Naive thymus-derived CD4-positive, alpha-beta T cell (primary cell): ENCODE data around the gene CALR. TPM values are rescaled to one million over a fixed set of nuclear protein-coding genes. Genes with fewer than 3 reads are reported as not detected.

ENCODE experiments used
- ATAC-seq: fragments of 150-1000 bp; cut with Tn5 transposase; 2 replicates; pipeline ENCODE4 v1.10.0; 2021; ENCODE audit warnings: mild to moderate bottlenecking, moderate library complexity
- CTCF ChIA-PET: fragments of 350-600 bp; sonication (Branson Sonifier 250); formaldehyde crosslinking; loops from one replicate; lab custom pipeline; 2021; ENCODE audit warnings: antibody characterized with exemption; lab: Charles Lee
- POLR2A ChIA-PET: fragments of 350-600 bp; sonication (Branson Sonifier 250); formaldehyde crosslinking; loops from one replicate; lab custom pipeline; 2021; ENCODE audit warnings: antibody characterized with exemption, inconsistent platforms; lab: Charles Lee
- DNase-seq, 9 donors: peaks; one replicate each; pipeline versions ENCODE4 v3.0.0 to v3.0.0-alpha.2; 2020 to 2022; ENCODE audit warnings: mixed read lengths in 1 of 9
- H3K27ac ChIP-seq: one replicate; pipeline ENCODE4 v1.7.0; 2013; ENCODE audit warnings: mild to moderate bottlenecking, low read depth, low read length, moderate library complexity
- H3K27me3 ChIP-seq, 2 donors: one replicate each; pipeline ENCODE4 v1.7.0; 2013; ENCODE audit warnings: low read length in 2 of 2, mild to moderate bottlenecking in 2 of 2, moderate library complexity in 2 of 2; ENCODE audit not compliant: control insufficient read depth in 2 of 2, insufficient read depth in 2 of 2
- H3K36me3 ChIP-seq, 3 experiments: 1 replicate in 2 of 3; 2 replicates in 1 of 3; pipeline ENCODE4 v1.7.0; 2013; ENCODE audit warnings: low read length in 3 of 3, mild to moderate bottlenecking in 3 of 3, moderate library complexity in 1 of 3; ENCODE audit not compliant: insufficient read depth in 3 of 3, control insufficient read depth in 2 of 3
- H3K4me1 ChIP-seq, 2 donors: one replicate each; pipeline ENCODE4 v1.7.0; 2013; ENCODE audit warnings: low read length in 2 of 2, mild to moderate bottlenecking in 2 of 2, moderate library complexity in 1 of 2; ENCODE audit not compliant: control insufficient read depth in 2 of 2, insufficient read depth in 2 of 2
- H3K4me3 ChIP-seq: 2 replicates; pipeline ENCODE4 v1.7.0; 2013; ENCODE audit warnings: mild to moderate bottlenecking, low read length
- H3K9me3 ChIP-seq, 3 experiments: 1 replicate in 2 of 3; 2 replicates in 1 of 3; pipeline ENCODE4 v1.7.0; 2013; ENCODE audit warnings: low read length in 3 of 3; ENCODE audit not compliant: control insufficient read depth in 2 of 3
- H3K27ac Mint-ChIP-seq, 9 donors: one replicate each; pipeline ENCODE4 v1.8.0; 2020 to 2022; ENCODE audit warnings: mixed read lengths in 9 of 9, mild to moderate bottlenecking in 8 of 9, moderate library complexity in 5 of 9, inconsistent platforms in 2 of 9
- H3K27me3 Mint-ChIP-seq, 5 donors: one replicate each; pipeline ENCODE4 v1.8.0; 2021 to 2022; ENCODE audit warnings: mixed read lengths in 5 of 5, mild to moderate bottlenecking in 1 of 5
- H3K36me3 Mint-ChIP-seq, 5 donors: one replicate each; pipeline ENCODE4 v1.8.0; 2020 to 2022; ENCODE audit warnings: mixed read lengths in 5 of 5, mild to moderate bottlenecking in 3 of 5, inconsistent platforms in 1 of 5
- H3K4me1 Mint-ChIP-seq, 7 donors: one replicate each; pipeline ENCODE4 v1.8.0; 2020 to 2022; ENCODE audit warnings: mixed read lengths in 7 of 7, mild to moderate bottlenecking in 3 of 7, inconsistent platforms in 1 of 7
- H3K4me3 Mint-ChIP-seq, 10 donors: one replicate each; pipeline ENCODE4 v1.8.0; 2020 to 2022; ENCODE audit warnings: mild to moderate bottlenecking in 10 of 10, mixed read lengths in 10 of 10, moderate library complexity in 6 of 10, inconsistent platforms in 2 of 10
- H3K9me3 Mint-ChIP-seq, 11 donors: one replicate each; pipeline ENCODE4 v1.8.0; 2020 to 2022; ENCODE audit warnings: mixed read lengths in 11 of 11, mild to moderate bottlenecking in 4 of 11, inconsistent platforms in 1 of 11, moderate library complexity in 1 of 11
- intact Hi-C, 2 donors: fragments of 100-400 bp; cut with micrococcal nuclease; formaldehyde crosslinking; loops; one replicate each; pipeline ENCODE4 v1.15.1; 2023
- microRNA-seq: library from miRNA; unstranded; fragments of <30 nt; microRNA quantifications from one replicate; pipeline ENCODE4 v1.2.0, GENCODE V29; 2022; ENCODE audit warnings: borderline microRNAs expressed
- polyA plus RNA-seq, 2 donors: library from polyadenylated mRNA; unstranded; fragments of 300-500 nt; fragmentation: Illumina TruSeq; gene quantifications; one replicate each; pipeline ENCODE4 v1.2.3, GENCODE V29; 2021
- total RNA-seq, 6 experiments: library from RNA in 5 of 6; stranded (reverse) in 5 of 6; gene quantifications; 1 replicate in 5 of 6; 2 replicates in 1 of 6; pipeline ENCODE4 v1.2.3 and lab custom pipeline; 2021 to 2026

The CALR gene
- total and polyA plus RNA-seq, 7 experiments from 2014 or later: 142 to 1,130 (median 460) TPM

GRCh38 chr19:12990431-12990830 is 52.0 kb downstream of the CALR start:
- ChIA-PET CTCF (no interaction called here), POLR2A (no interaction called here)
- H3K9me3 Mint-ChIP-seq: peaks cover 0 to 7% (median 0%) of the 10 kb centered on the region in 11 donors
- intact Hi-C loops: no loop called here
- peaks cover 0 to 4% (median 0%) of the 10 kb centered on the region in 5 donors for H3K36me3 Mint-ChIP-seq
- no peaks in the 10 kb centered on the region for H3K4me1 ChIP-seq
- ATAC-seq (no peak), DNase-seq (no peak)
- H3K9me3 ChIP-seq: no peaks in the 10 kb centered on the region
- H3K4me3 ChIP-seq: no peak overlapping the region
- peaks cover 4 to 18% (median 7%) of the 10 kb centered on the region in 7 donors for H3K4me1 Mint-ChIP-seq
- H3K27me3 ChIP-seq: no peaks in the 10 kb centered on the region
- H3K27me3 Mint-ChIP-seq: peaks cover 0 to 20% (median 5%) of the 10 kb centered on the region in 5 donors
- no peaks in the 10 kb centered on the region for H3K36me3 ChIP-seq
- H3K4me3 Mint-ChIP-seq: peak overlapping the region in 1 of 10 donors; percentile 9
- peak overlapping the region in 1 of 9 donors; percentile 2 for H3K27ac Mint-ChIP-seq
- no peak overlapping the region for H3K27ac ChIP-seq

DNA sequence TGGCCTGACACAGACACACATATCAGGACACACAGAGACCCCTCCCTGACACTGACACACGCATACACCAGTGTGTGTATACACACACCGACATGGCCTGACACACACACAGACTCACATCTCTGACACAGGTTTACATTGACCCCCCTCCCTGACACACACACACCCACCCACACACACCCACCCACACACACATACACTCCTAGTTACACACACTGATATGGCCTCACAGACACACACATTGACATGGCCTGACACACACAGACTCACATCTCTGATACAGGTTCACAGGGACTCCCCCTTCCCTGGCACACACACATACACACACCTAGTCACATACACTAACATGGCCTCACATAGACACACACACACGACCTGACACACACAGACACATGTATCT is 52.4 kb downstream of the CALR start:
- Mint-ChIP-seq H3K9me3 (peaks cover 0 to 7% (median 0%) of the 10 kb centered on the region in 11 donors), H3K27ac (peak overlapping the region in 2 of 9 donors; percentile 2 to 51), H3K4me1 (peaks cover 5 to 18% (median 7%) of the 10 kb centered on the region in 7 donors), H3K36me3 (peaks cover 0 to 4% (median 0%) of the 10 kb centered on the region in 5 donors), H3K27me3 (peaks cover 0 to 20% (median 5%) of the 10 kb centered on the region in 5 donors), H3K4me3 (peak overlapping the region in 1 of 10 donors; percentile 9)
- no peak overlapping the region for H3K27ac ChIP-seq
- no peak overlapping the region for H3K4me3 ChIP-seq
- ATAC-seq (no peak), DNase-seq (no peak)
- no peaks in the 10 kb centered on the region for H3K9me3 ChIP-seq
- CTCF ChIA-PET: no interaction called here
- no peaks in the 10 kb centered on the region for H3K4me1 ChIP-seq
- no peaks in the 10 kb centered on the region for H3K27me3 ChIP-seq
- H3K36me3 ChIP-seq: no peaks in the 10 kb centered on the region
- intact Hi-C loops: no loop called here
- POLR2A ChIA-PET: no interaction called here

- Histone ChIP-seq H3K36me3 (no peaks in the 10 kb centered on the region), H3K4me3 (no peak overlapping the region), H3K4me1 (no peaks in the 10 kb centered on the region), H3K27me3 (no peaks in the 10 kb centered on the region), H3K27ac (no peak overlapping the region), H3K9me3 (no peaks in the 10 kb centered on the region)
- ATAC-seq (no peak), DNase-seq (no peak)
- Mint-ChIP-seq H3K4me1 (peaks cover 6 to 18% (median 7%) of the 10 kb centered on the region in 7 donors), H3K36me3 (peaks cover 0 to 4% (median 0%) of the 10 kb centered on the region in 5 donors), H3K27me3 (peaks cover 0 to 23% (median 5%) of the 10 kb centered on the region in 5 donors), H3K4me3 (no peak overlapping the region), H3K9me3 (peaks cover 0 to 7% (median 0%) of the 10 kb centered on the region in 11 donors), H3K27ac (peak overlapping the region in 2 of 9 donors; percentile 3 to 51)
- ChIA-PET POLR2A (no interaction called here), CTCF (interaction anchor here (0.6 to 1.9 kb wide), 2 partner anchors 14 to 70 kb away, joined by 7 to 8 read pairs; no protein-coding TSS in a partner anchor)
- intact Hi-C loops: no loop called here
Observed at GRCh38 chr19:12991296-12991695, 52.9 kb downstream of the CALR start.

DNA sequence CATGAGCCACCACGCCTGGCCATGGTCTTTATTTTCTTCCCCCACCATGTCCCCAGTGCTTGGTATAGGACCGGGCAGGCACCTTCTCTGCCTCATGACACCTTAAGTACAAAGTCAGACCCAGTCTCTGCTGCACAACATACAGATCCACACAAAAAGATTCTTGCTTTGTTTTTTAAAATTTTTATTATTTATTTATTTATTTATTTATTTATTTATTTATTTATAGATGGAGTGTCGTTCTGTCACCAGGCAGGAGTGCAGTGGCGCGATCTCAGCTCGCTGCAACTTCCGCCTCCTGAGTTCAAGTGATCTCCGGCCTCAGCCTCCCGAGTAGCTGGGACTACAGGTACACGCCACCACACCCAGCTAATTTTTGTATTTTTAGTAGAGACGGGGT is 54.3 kb downstream of the CALR start:
- peaks cover 0 to 4% (median 0%) of the 10 kb centered on the region in 5 donors for H3K36me3 Mint-ChIP-seq
- no peak for ATAC-seq
- H3K4me1 Mint-ChIP-seq: peaks cover 6 to 13% (median 12%) of the 10 kb centered on the region in 7 donors
- DNase-seq: no peak
- Histone ChIP-seq H3K27me3 (no peaks in the 10 kb centered on the region), H3K36me3 (no peaks in the 10 kb centered on the region), H3K9me3 (no peaks in the 10 kb centered on the region), H3K4me1 (no peaks in the 10 kb centered on the region), H3K27ac (no peak overlapping the region), H3K4me3 (no peak overlapping the region)
- H3K27me3 Mint-ChIP-seq: peaks cover 0 to 34% (median 4%) of the 10 kb centered on the region in 5 donors
- no peak overlapping the region for H3K27ac Mint-ChIP-seq
- intact Hi-C loops: no loop called here
- ChIA-PET CTCF (interaction anchor here (0.7 to 1.9 kb wide), 4 partner anchors 14 to 68 kb away, joined by 3 to 8 read pairs (median 3); no protein-coding TSS in a partner anchor), POLR2A (no interaction called here)
- H3K4me3 Mint-ChIP-seq: no peak overlapping the region
- peaks cover 0 to 5% (median 0%) of the 10 kb centered on the region in 11 donors for H3K9me3 Mint-ChIP-seq

DNA sequence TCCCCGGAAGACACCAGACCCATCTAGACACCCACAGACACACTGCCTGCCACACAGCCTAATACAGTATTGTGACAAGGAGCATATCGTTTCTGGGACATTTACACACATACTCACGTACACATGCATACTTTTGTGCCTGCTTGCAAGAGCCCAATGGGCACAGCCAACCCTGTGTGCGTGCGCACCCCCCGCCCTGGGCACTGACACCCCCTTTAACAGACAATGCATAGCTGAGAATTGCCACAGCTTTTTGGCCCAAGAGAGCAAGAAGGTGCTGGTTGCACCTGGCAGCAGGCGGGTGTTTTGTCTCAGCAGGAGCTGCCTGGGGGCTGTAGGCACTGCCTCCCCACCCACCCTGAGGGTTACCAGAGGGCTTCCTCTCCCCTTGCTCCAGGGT is 55.2 kb downstream of the CALR start:
- Histone ChIP-seq H3K4me3 (no peak overlapping the region), H3K27me3 (no peaks in the 10 kb centered on the region), H3K36me3 (no peaks in the 10 kb centered on the region), H3K4me1 (no peaks in the 10 kb centered on the region), H3K9me3 (no peaks in the 10 kb centered on the region), H3K27ac (no peak overlapping the region)
- no peak for ATAC-seq
- peak overlapping the region in 8 of 10 donors; percentile 13 to 97 (median 46) for H3K4me3 Mint-ChIP-seq
- ChIA-PET CTCF (interaction anchor here (1.0 to 1.9 kb wide), 3 partner anchors 9 to 68 kb away, joined by 3 to 8 read pairs (median 3); no protein-coding TSS in a partner anchor), POLR2A (interaction anchor here (1.4 kb wide), 1 partner anchor 68 kb away, joined by 4 read pairs; no protein-coding TSS in a partner anchor)
- H3K4me1 Mint-ChIP-seq: peaks cover 6 to 18% (median 13%) of the 10 kb centered on the region in 7 donors
- peaks cover 0 to 4% (median 0%) of the 10 kb centered on the region in 5 donors for H3K36me3 Mint-ChIP-seq
- H3K27ac Mint-ChIP-seq: peak overlapping the region in 4 of 9 donors; percentile 34 to 65 (median 60)
- H3K27me3 Mint-ChIP-seq: peaks cover 0 to 39% (median 5%) of the 10 kb centered on the region in 5 donors
- peaks cover 0 to 5% (median 0%) of the 10 kb centered on the region in 11 donors for H3K9me3 Mint-ChIP-seq
- DNase-seq: no peak
- intact Hi-C loops: no loop called here

Small RNAs within 50 kb of the gene (microRNA-seq; reads per million reads assigned to microRNA genes)
- gene MIR5695 (not detected), gene MIR6515 (not detected)

Other genes starting within 250 kb of the CALR start
- 1 to 10 TPM; 2.5 to 8.6 (median 4.3) TPM for gene FBXW9, start 242.0 kb upstream of the CALR start, total RNA-seq
- gene FBXW9, start 242.0 kb upstream of the CALR start, polyA plus RNA-seq: 1 to 10 TPM; 4.9 to 8.5 TPM
- 10 to 100 TPM; 53.5 to 78.7 (median 62.5) TPM for gene TNPO2, start 214.7 kb upstream of the CALR start, total RNA-seq
- gene TNPO2, start 214.7 kb upstream of the CALR start, polyA plus RNA-seq: 1 to 10 TPM; 2.0 to 3.8 TPM
- 100 to 1,000 TPM; 175 to 225 (median 192) TPM for gene TRIR, start 203.9 kb upstream of the CALR start, total RNA-seq
- gene TRIR, start 203.9 kb upstream of the CALR start, polyA plus RNA-seq: 100 to 1,000 TPM; 177 to 216 TPM
- gene GET3, start 201.1 kb upstream of the CALR start, total RNA-seq: 10 to 100 TPM; 22.6 to 60.3 (median 27.0) TPM
- 10 to 100 TPM; 47.1 to 50.4 TPM for gene GET3, start 201.1 kb upstream of the CALR start, polyA plus RNA-seq
- not detected for gene BEST2, start 186.8 kb upstream of the CALR start, total RNA-seq
- gene BEST2, start 186.8 kb upstream of the CALR start, polyA plus RNA-seq: not detected
- 10 to 100 TPM; 16.6 to 37.5 (median 22.3) TPM for gene HOOK2, start 163.1 kb upstream of the CALR start, total RNA-seq
- 1 to 10 TPM; 4.0 to 5.3 TPM for gene HOOK2, start 163.1 kb upstream of the CALR start, polyA plus RNA-seq
- 1,000 to 10,000 TPM in 2 of 5 experiments, 100 to 1,000 TPM in 3; 107 to 2,198 (median 203) TPM for gene JUNB, start 147.1 kb upstream of the CALR start, total RNA-seq
- gene JUNB, start 147.1 kb upstream of the CALR start, polyA plus RNA-seq: 1,000 to 10,000 TPM in 1 of 2 donors, 100 to 1,000 TPM in 1; 690 to 1,125 TPM
- 100 to 1,000 TPM in 3 of 5 experiments, 10 to 100 TPM in 2; 75.1 to 297 (median 117) TPM for gene PRDX2, start 136.8 kb upstream of the CALR start, total RNA-seq
- gene PRDX2, start 136.8 kb upstream of the CALR start, polyA plus RNA-seq: 100 to 1,000 TPM; 313 to 359 TPM
- 10 to 100 TPM in 1 of 5 experiments, 1 to 10 TPM in 2, under 1 TPM in 1, not detected in 1; 0.80 to 18.9 (median 2.1) TPM for gene THSD8, start 136.5 kb upstream of the CALR start, total RNA-seq
- gene THSD8, start 136.5 kb upstream of the CALR start, polyA plus RNA-seq: not detected
- 10 to 100 TPM in 2 of 5 experiments, 1 to 10 TPM in 3; 1.6 to 30.9 (median 9.3) TPM for gene RNASEH2A, start 132.0 kb upstream of the CALR start, total RNA-seq
- 10 to 100 TPM; 20.3 to 20.4 TPM for gene RNASEH2A, start 132.0 kb upstream of the CALR start, polyA plus RNA-seq
- not detected for gene RTBDN, start 104.0 kb upstream of the CALR start, total RNA-seq
- gene RTBDN, start 104.0 kb upstream of the CALR start, polyA plus RNA-seq: not detected
- gene MAST1, start 100.1 kb upstream of the CALR start, total RNA-seq: under 1 TPM in 4 of 5 experiments, not detected in 1; 0.51 to 0.93 (median 0.71) TPM
- gene MAST1, start 100.1 kb upstream of the CALR start, polyA plus RNA-seq: 1 to 10 TPM in 1 of 2 donors, under 1 TPM in 1; 0.70 to 3.5 TPM
- gene DNASE2, start 57.2 kb upstream of the CALR start, total RNA-seq: 10 to 100 TPM; 14.2 to 29.9 (median 28.1) TPM
- 10 to 100 TPM; 43.6 to 52.9 TPM for gene DNASE2, start 57.2 kb upstream of the CALR start, polyA plus RNA-seq
- under 1 TPM in 2 of 5 experiments, not detected in 3; 0.32 to 0.41 TPM for gene KLF1, start 51.4 kb upstream of the CALR start, total RNA-seq
- gene KLF1, start 51.4 kb upstream of the CALR start, polyA plus RNA-seq: not detected
- 10 to 100 TPM; 40.1 to 74.2 (median 54.5) TPM for gene GCDH, start 47.4 kb upstream of the CALR start, total RNA-seq
- 10 to 100 TPM; 22.0 to 23.2 TPM for gene GCDH, start 47.4 kb upstream of the CALR start, polyA plus RNA-seq
- 1 to 10 TPM in 3 of 5 experiments, under 1 TPM in 1, not detected in 1; 0.78 to 3.3 (median 2.3) TPM for gene SYCE2, start 19.3 kb upstream of the CALR start, total RNA-seq
- gene SYCE2, start 19.3 kb upstream of the CALR start, polyA plus RNA-seq: 1 to 10 TPM in 1 of 2 donors, not detected in 1; 1.4 TPM
- 100 to 1,000 TPM in 1 of 5 experiments, 10 to 100 TPM in 4; 25.9 to 109 (median 52.6) TPM for gene FARSA, start 4.9 kb upstream of the CALR start, total RNA-seq
- 10 to 100 TPM; 58.0 to 88.3 TPM for gene FARSA, start 4.9 kb upstream of the CALR start, polyA plus RNA-seq
- 100 to 1,000 TPM in 2 of 5 experiments, 10 to 100 TPM in 3; 75.0 to 111 (median 96.4) TPM for gene RAD23A, start 7.3 kb downstream of the CALR start, total RNA-seq
- gene RAD23A, start 7.3 kb downstream of the CALR start, polyA plus RNA-seq: 10 to 100 TPM; 85.5 to 87.2 TPM
- gene GADD45GIP1, start 18.6 kb downstream of the CALR start, total RNA-seq: 10 to 100 TPM in 4 of 5 experiments, 1 to 10 TPM in 1; 8.5 to 17.0 (median 13.8) TPM
- gene GADD45GIP1, start 18.6 kb downstream of the CALR start, polyA plus RNA-seq: 10 to 100 TPM; 58.1 to 60.3 TPM
- gene DAND5, start 31.0 kb downstream of the CALR start, total RNA-seq: not detected
- not detected for gene DAND5, start 31.0 kb downstream of the CALR start, polyA plus RNA-seq
- 1 to 10 TPM; 2.4 to 7.7 (median 6.3) TPM for gene NFIX, start 56.9 kb downstream of the CALR start, total RNA-seq
- under 1 TPM; 0.41 to 0.77 TPM for gene NFIX, start 56.9 kb downstream of the CALR start, polyA plus RNA-seq
- 10 to 100 TPM in 1 of 5 experiments, 1 to 10 TPM in 4; 4.6 to 22.6 (median 7.8) TPM for gene LYL1, start 164.2 kb downstream of the CALR start, total RNA-seq
- gene LYL1, start 164.2 kb downstream of the CALR start, polyA plus RNA-seq: 1 to 10 TPM; 2.4 to 2.9 TPM
- gene TRMT1, start 178.1 kb downstream of the CALR start, total RNA-seq: 10 to 100 TPM; 64.2 to 96.4 (median 87.8) TPM
- 10 to 100 TPM; 22.6 to 36.3 TPM for gene TRMT1, start 178.1 kb downstream of the CALR start, polyA plus RNA-seq
- 10 to 100 TPM; 18.0 to 72.7 (median 22.4) TPM for gene NACC1, start 179.7 kb downstream of the CALR start, total RNA-seq
- 1 to 10 TPM; 1.7 to 2.0 TPM for gene NACC1, start 179.7 kb downstream of the CALR start, polyA plus RNA-seq
- gene STX10, start 211.8 kb downstream of the CALR start, total RNA-seq: 10 to 100 TPM; 42.6 to 76.2 (median 68.5) TPM
- 10 to 100 TPM; 45.9 to 63.7 TPM for gene STX10, start 211.8 kb downstream of the CALR start, polyA plus RNA-seq
- 100 to 1,000 TPM; 135 to 558 (median 246) TPM for gene IER2, start 211.8 kb downstream of the CALR start, total RNA-seq
- 100 to 1,000 TPM; 121 to 139 TPM for gene IER2, start 211.8 kb downstream of the CALR start, polyA plus RNA-seq